OCI-LY3 (cell line): Measurements from ENCODE around the gene ATL1.

Source experiments
- EZH2phosphoT487 ChIP-seq: fragments of 200-600 bp; shearing (Covaris generic); IDR thresholded peaks from 2 replicates; pipeline ENCODE4 v1.6.1; 2018; ENCODE audit warnings: antibody characterized with exemption, mixed run types, low read depth
- TF ChIP-seq, protein P1 (sequence below): fragments of 200-600, 300-600 bp; sonication (generic); IDR thresholded peaks from 2 replicates; pipeline ENCODE4 v1.5.1; 2014; ENCODE audit warnings: antibody characterized with exemption, low read length, low read depth

- TF ChIP-seq, protein P1, sequence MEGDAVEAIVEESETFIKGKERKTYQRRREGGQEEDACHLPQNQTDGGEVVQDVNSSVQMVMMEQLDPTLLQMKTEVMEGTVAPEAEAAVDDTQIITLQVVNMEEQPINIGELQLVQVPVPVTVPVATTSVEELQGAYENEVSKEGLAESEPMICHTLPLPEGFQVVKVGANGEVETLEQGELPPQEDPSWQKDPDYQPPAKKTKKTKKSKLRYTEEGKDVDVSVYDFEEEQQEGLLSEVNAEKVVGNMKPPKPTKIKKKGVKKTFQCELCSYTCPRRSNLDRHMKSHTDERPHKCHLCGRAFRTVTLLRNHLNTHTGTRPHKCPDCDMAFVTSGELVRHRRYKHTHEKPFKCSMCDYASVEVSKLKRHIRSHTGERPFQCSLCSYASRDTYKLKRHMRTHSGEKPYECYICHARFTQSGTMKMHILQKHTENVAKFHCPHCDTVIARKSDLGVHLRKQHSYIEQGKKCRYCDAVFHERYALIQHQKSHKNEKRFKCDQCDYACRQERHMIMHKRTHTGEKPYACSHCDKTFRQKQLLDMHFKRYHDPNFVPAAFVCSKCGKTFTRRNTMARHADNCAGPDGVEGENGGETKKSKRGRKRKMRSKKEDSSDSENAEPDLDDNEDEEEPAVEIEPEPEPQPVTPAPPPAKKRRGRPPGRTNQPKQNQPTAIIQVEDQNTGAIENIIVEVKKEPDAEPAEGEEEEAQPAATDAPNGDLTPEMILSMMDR = no peak
- no peak for TF ChIP-seq EZH2phosphoT487
These were observed 25.5 kb upstream of the ATL1 start for GRCh38 chr14:50534416-50534815.
